Activated CD4-positive, alpha-beta T cell treated with anti-CD3 and anti-CD28 coated beads for 24 hours (primary cell): Measurements from ENCODE around the gene FLRT1.

Experiments
- DNase-seq, 2 donors: peaks; one replicate each; pipeline ENCODE4 v3.0.0-alpha.2; 2020; ENCODE audit warnings: low read depth in 2 of 2

The FLRT1 gene

GRCh38 chr11:64006398-64006797 lies 29.3 kb upstream of the FLRT1 start:
- DNase-seq = no peak

GRCh38 chr11:64007160-64007628 lies 28.5 kb upstream of the FLRT1 start:
- DNase-seq = no peak

- DNase-seq = no peak
These were observed 28.0 kb upstream of the FLRT1 start for GRCh38 chr11:64007629-64008282.

GRCh38 chr11:64008283-64008913 lies 27.3 kb upstream of the FLRT1 start:
- DNase-seq = no peak

GRCh38 chr11:64008914-64009633 lies 26.7 kb upstream of the FLRT1 start:
- no peak for DNase-seq

- no peak for DNase-seq
These were observed 26.0 kb upstream of the FLRT1 start for GRCh38 chr11:64009710-64010109.

- no peak for DNase-seq
These were observed 24.9 kb upstream of the FLRT1 start for GRCh38 chr11:64010783-64011182.

- no peak for DNase-seq
These were observed 24.4 kb upstream of the FLRT1 start for GRCh38 chr11:64011371-64011770.

GRCh38 chr11:64013141-64013896 lies 22.4 kb upstream of the FLRT1 start:
- no peak for DNase-seq

GRCh38 chr11:64014356-64014755 lies 21.4 kb upstream of the FLRT1 start:
- DNase-seq = no peak

- DNase-seq = no peak
These were observed 20.2 kb upstream of the FLRT1 start for GRCh38 chr11:64015510-64015909.

- no peak for DNase-seq
These were observed 19.5 kb upstream of the FLRT1 start for GRCh38 chr11:64015935-64016845.

GRCh38 chr11:64017945-64018224 lies 17.8 kb upstream of the FLRT1 start:
- DNase-seq = no peak

GRCh38 chr11:64018310-64018709 lies 17.4 kb upstream of the FLRT1 start:
- DNase-seq = no peak

- no peak for DNase-seq
These were observed 16.4 kb upstream of the FLRT1 start for GRCh38 chr11:64019106-64020037.

- no peak for DNase-seq
These were observed 14.6 kb upstream of the FLRT1 start for GRCh38 chr11:64020976-64021756.

- no peak for DNase-seq
These were observed 14.0 kb upstream of the FLRT1 start for GRCh38 chr11:64021757-64022093.

- DNase-seq = no peak
These were observed 13.5 kb upstream of the FLRT1 start for GRCh38 chr11:64022125-64022784.
